Left ventricle myocardium inferior (tissue), 1 donor: ENCODE data around the gene GRM7. TPM values are rescaled to one million over a fixed set of nuclear protein-coding genes. Genes with fewer than 3 reads are reported as not detected.

Source experiments
- DNase-seq: peaks from one replicate; pipeline ENCODE4 v3.0.0-alpha.2; 2020
- H3K27ac ChIP-seq: fragments of 200-600 bp; replicated peaks from 2 replicates; pipeline ENCODE4 v1.8.0; 2021
- H3K27me3 ChIP-seq: fragments of 200-600 bp; 2 replicates; pipeline ENCODE4 v1.8.0; 2021; ENCODE audit warnings: low read depth
- H3K36me3 ChIP-seq: fragments of 200-600 bp; 2 replicates; pipeline ENCODE4 v1.8.0; 2021
- H3K4me1 ChIP-seq: fragments of 200-600 bp; 2 replicates; pipeline ENCODE4 v1.8.0; 2021
- H3K4me3 ChIP-seq: fragments of 200-600 bp; 2 replicates; pipeline ENCODE4 v1.8.0; 2021; ENCODE audit warnings: mild to moderate bottlenecking, moderate library complexity
- H3K9me3 ChIP-seq: fragments of 200-600 bp; replicated peaks from 2 replicates; pipeline ENCODE4 v1.8.0; 2021
- CTCF ChIP-seq: fragments of 200-600 bp; IDR thresholded peaks from 2 replicates; pipeline ENCODE4 v1.8.0; 2021; ENCODE audit warnings: antibody characterized with exemption, mild to moderate bottlenecking, borderline replicate concordance
- intact Hi-C: fragments of 100-400 bp; cut with micrococcal nuclease; formaldehyde crosslinking; loops from one replicate; pipeline ENCODE4 v1.11.0; 2022
- total RNA-seq: library from RNA; stranded (reverse); fragmentation: NEBNext Ultra II Directional; extraction: Animal tissue kit (Norgen Biotek cat#: 25700); gene quantifications from one replicate; pipeline ENCODE4 v1.2.1, GENCODE V29; 2021
- donor health status: DM: no; HTN: yes; CAD: no; lungs with severe emphysema.

Gene GRM7
- total RNA-seq, 1 donor from 2014 or later = not detected

- TF ChIP-seq CTCF = no peak
- intact Hi-C loops = no loop called here
- Histone ChIP-seq H3K27me3 (no peaks in the 10 kb centered on the region), H3K36me3 (no peaks in the 10 kb centered on the region), H3K4me3 (no peak overlapping the region), H3K4me1 (peaks cover 18% of the 10 kb centered on the region), H3K9me3 (peaks cover 16% of the 10 kb centered on the region), H3K27ac (peak overlapping the region; percentile 76)
- no peak for DNase-seq
Observed at GRCh38 chr3:7506606-7507180, 645.8 kb downstream of the GRM7 start.

GRCh38 chr3:7508821-7509220 is 647.9 kb downstream of the GRM7 start:
- intact Hi-C loops = no loop called here
- Histone ChIP-seq H3K27ac (no peak overlapping the region), H3K4me3 (no peak overlapping the region), H3K36me3 (no peaks in the 10 kb centered on the region), H3K27me3 (no peaks in the 10 kb centered on the region), H3K4me1 (peaks cover 18% of the 10 kb centered on the region), H3K9me3 (peaks cover 10% of the 10 kb centered on the region)
- no peak for TF ChIP-seq CTCF
- no peak for DNase-seq

DNA sequence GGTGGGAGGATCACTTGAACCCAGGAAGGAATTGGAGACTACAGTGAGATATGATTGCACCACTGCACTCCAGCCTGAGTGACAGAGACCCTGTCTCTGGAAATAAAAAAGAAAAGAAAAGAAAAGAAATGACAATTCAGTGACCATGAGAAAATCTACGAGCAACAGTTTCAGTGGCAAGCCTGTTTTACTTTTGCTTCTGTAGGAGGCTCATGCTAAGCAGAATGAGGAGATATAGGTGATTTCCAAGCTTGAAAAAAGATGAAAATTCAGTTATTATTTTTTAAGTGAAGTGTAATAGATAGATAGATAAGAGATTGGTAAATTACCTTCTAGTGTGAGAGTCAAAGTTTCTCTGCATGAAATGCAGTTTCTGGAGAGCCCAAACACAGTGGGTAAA is 651.1 kb downstream of the GRM7 start:
- intact Hi-C loops = no loop called here
- H3K27ac ChIP-seq = no peak overlapping the region
- DNase-seq = no peak
- TF ChIP-seq CTCF = no peak
- H3K4me3 ChIP-seq = no peak overlapping the region
- H3K36me3 ChIP-seq = no peaks in the 10 kb centered on the region
- no peaks in the 10 kb centered on the region for H3K9me3 ChIP-seq
- peaks cover 6% of the 10 kb centered on the region for H3K4me1 ChIP-seq
- no peaks in the 10 kb centered on the region for H3K27me3 ChIP-seq

GRCh38 chr3:7518026-7518425 is 657.1 kb downstream of the GRM7 start:
- DNase-seq = no peak
- Histone ChIP-seq H3K27me3 (no peaks in the 10 kb centered on the region), H3K4me3 (no peak overlapping the region), H3K27ac (no peak overlapping the region), H3K36me3 (no peaks in the 10 kb centered on the region), H3K4me1 (peaks cover 16% of the 10 kb centered on the region), H3K9me3 (no peaks in the 10 kb centered on the region)
- intact Hi-C loops = no loop called here
- no peak for TF ChIP-seq CTCF

DNA sequence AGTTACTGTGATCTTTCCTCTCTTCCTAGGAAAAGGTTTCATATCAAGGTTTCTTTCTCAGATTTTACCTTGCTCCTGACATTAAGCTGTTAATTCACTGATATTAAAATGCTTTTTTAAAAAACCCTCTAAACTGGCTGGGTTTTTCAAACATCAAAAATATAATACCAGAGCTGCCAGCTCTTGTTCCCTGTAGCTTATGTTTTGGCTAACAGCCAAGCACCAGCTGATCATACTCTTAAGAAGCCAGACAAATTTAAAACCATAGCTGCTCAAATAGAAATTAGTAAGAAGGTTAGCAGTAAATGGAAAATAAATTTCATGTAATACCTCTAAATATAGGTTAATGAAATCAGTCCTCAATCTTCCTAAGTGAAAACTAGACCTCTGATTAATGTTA is 657.5 kb downstream of the GRM7 start:
- intact Hi-C loops = no loop called here
- no peak for DNase-seq
- Histone ChIP-seq H3K27me3 (no peaks in the 10 kb centered on the region), H3K27ac (no peak overlapping the region), H3K4me1 (peaks cover 16% of the 10 kb centered on the region), H3K9me3 (peaks cover 3% of the 10 kb centered on the region), H3K4me3 (no peak overlapping the region), H3K36me3 (no peaks in the 10 kb centered on the region)
- no peak for TF ChIP-seq CTCF
